SK-N-SH (cell line): ENCODE measurements around the gene SEC14L2. TPM values are rescaled to one million over a fixed set of nuclear protein-coding genes. Genes with fewer than 3 reads are reported as not detected.

ENCODE experiments used
- CTCF ChIA-PET: fragments of 300-600, 350-600 bp; formaldehyde crosslinking; extraction: SDS; loops from one replicate; lab custom pipeline; 2021; lab: Yijun Ruan, JAX
- POLR2A ChIA-PET: fragments of 350-600 bp; sonication (Branson Sonifier 250); formaldehyde crosslinking; extraction: SDS; loops from one replicate; lab custom pipeline; 2020; ENCODE audit warnings: antibody characterized with exemption, inconsistent platforms; lab: Yijun Ruan, JAX
- DNase-seq: peaks from one replicate; pipeline ENCODE4 v3.0.0; 2012
- H2AFZ ChIP-seq: fragments of 200-600 bp; sonication (generic); 2 replicates; pipeline ENCODE4 v1.8.1; 2016; ENCODE audit warnings: antibody characterized with exemption, mild to moderate bottlenecking, low read depth
- H3F3A ChIP-seq: fragments of 200-600 bp; sonication (generic); replicated peaks from 2 replicates; pipeline ENCODE3; 2016; ENCODE audit warnings: antibody characterized with exemption, mild to moderate bottlenecking; ENCODE audit not compliant: insufficient read depth
- H3K27ac ChIP-seq, 2 experiments: fragments of 200-500 bp in 1 of 2; fragments of 200-600 bp in 1 of 2; sonication (Bioruptor generic) in 1 of 2; sonication (generic), shearing (Covaris generic) in 1 of 2; 2 replicates each; pipeline versions ENCODE4 v1.5.1 to v1.6.1; 2014 to 2016; ENCODE audit warnings: low read depth in 2 of 2, inconsistent platforms in 1 of 2, low read length in 1 of 2, mild to moderate bottlenecking in 1 of 2, mixed read lengths in 1 of 2
- H3K27me3 ChIP-seq: fragments of 200-600 bp; sonication (generic), shearing (Covaris generic); 2 replicates; pipeline ENCODE4 v1.6.1; 2016; ENCODE audit warnings: mixed run types; ENCODE audit not compliant: insufficient read depth
- H3K36me3 ChIP-seq, 2 experiments: fragments of 200-500 bp in 1 of 2; fragments of 200-600 bp in 1 of 2; sonication (Bioruptor generic) in 1 of 2; sonication (generic) in 1 of 2; replicated peaks in 1 of 2; 2 replicates each; pipeline versions ENCODE3 to v1.5.1; 2014 to 2016; ENCODE audit warnings: low read length in 1 of 2, mild to moderate bottlenecking in 1 of 2; ENCODE audit not compliant: insufficient read depth in 2 of 2, control insufficient read depth in 1 of 2
- H3K4me1 ChIP-seq, 2 experiments: fragments of 200-500 bp in 1 of 2; fragments of 200-600 bp in 1 of 2; sonication (Bioruptor generic) in 1 of 2; sonication (generic), shearing (Covaris generic) in 1 of 2; 2 replicates each; pipeline versions ENCODE4 v1.5.1 to v1.6.1; 2014 to 2016; ENCODE audit warnings: low read depth in 1 of 2, low read length in 1 of 2, mixed run types in 1 of 2; ENCODE audit not compliant: insufficient read depth in 2 of 2, control insufficient read depth in 1 of 2
- H3K4me2 ChIP-seq: fragments of 200-600 bp; sonication (generic), shearing (Covaris generic); 2 replicates; pipeline ENCODE4 v1.6.1; 2017; ENCODE audit warnings: mixed run types
- H3K4me3 ChIP-seq, 2 experiments: fragments of 200-500 bp in 1 of 2; fragments of 200-600 bp in 1 of 2; sonication (Bioruptor generic) in 1 of 2; sonication (generic), shearing (Covaris generic) in 1 of 2; 2 replicates each; pipeline versions ENCODE4 v1.5.1 to v1.8.1; 2014 to 2016; ENCODE audit warnings: low read depth in 2 of 2, inconsistent platforms in 1 of 2, low read length in 1 of 2, mild to moderate bottlenecking in 1 of 2, mixed read lengths in 1 of 2, moderate library complexity in 1 of 2
- H3K79me2 ChIP-seq: fragments of 200-600 bp; sonication (generic); 2 replicates; pipeline ENCODE4 v1.8.1; 2017; ENCODE audit warnings: mild to moderate bottlenecking; ENCODE audit not compliant: insufficient read depth
- H3K9ac ChIP-seq: fragments of 200-600 bp; sonication (generic); 2 replicates; pipeline ENCODE4 v1.6.1; 2017; ENCODE audit warnings: mixed run types
- H3K9me2 ChIP-seq: fragments of 200-600 bp; sonication (generic); 2 replicates; pipeline ENCODE4 v1.6.1; 2017; ENCODE audit warnings: mixed run types
- H3K9me3 ChIP-seq: fragments of 200-600 bp; sonication (generic); 2 replicates; pipeline ENCODE4 v1.6.1; 2017; ENCODE audit warnings: mixed run types, mild to moderate bottlenecking, moderate library complexity
- H4K20me1 ChIP-seq: fragments of 200-600 bp; sonication (generic); 2 replicates; pipeline ENCODE4 v1.6.1; 2017; ENCODE audit warnings: mild to moderate bottlenecking, mixed run types; ENCODE audit not compliant: insufficient read depth
- CHD2 ChIP-seq: fragments of 150-350 bp; IDR thresholded peaks from 2 replicates; pipeline ENCODE4 v1.6.1; 2018; ENCODE audit warnings: low read length; ENCODE audit not compliant: partially characterized antibody
- FOXJ3 ChIP-seq: sonication (generic); formaldehyde crosslinking; IDR thresholded peaks from 2 replicates; pipeline ENCODE4 v1.5.1; 2020; ENCODE audit warnings: mild to moderate bottlenecking, missing genetic modification reagents
- FOXM1 ChIP-seq: IDR thresholded peaks from 2 replicates; pipeline ENCODE4 v1.4.0; 2012; ENCODE audit warnings: low read depth, mild to moderate bottlenecking
- GABPA ChIP-seq: IDR thresholded peaks from 2 replicates; pipeline ENCODE4 v1.4.0; 2012; ENCODE audit warnings: low read depth, mild to moderate bottlenecking
- GATA2 ChIP-seq: sonication (generic); formaldehyde crosslinking; IDR thresholded peaks from 2 replicates; pipeline ENCODE4 v1.5.0; 2020; ENCODE audit warnings: mild to moderate bottlenecking, missing genetic modification reagents
- MXI1 ChIP-seq: IDR thresholded peaks from 2 replicates; pipeline ENCODE4 v1.6.1; 2012; ENCODE audit warnings: mild to moderate bottlenecking, low read depth, low read length, improper control_type of control experiment
- RAD21 ChIP-seq: IDR thresholded peaks from 2 replicates; pipeline ENCODE4 v1.6.1; 2012; ENCODE audit warnings: mild to moderate bottlenecking, low read length
- RCOR1 ChIP-seq: fragments of 150-350 bp; IDR thresholded peaks from 2 replicates; pipeline ENCODE4 v1.6.1; 2017; ENCODE audit warnings: antibody characterized with exemption, low read length
- RFX5 ChIP-seq: IDR thresholded peaks from 2 replicates; pipeline ENCODE4 v1.6.1; 2012; ENCODE audit warnings: mild to moderate bottlenecking, improper control_type of control experiment, low read length
- TEAD4 ChIP-seq: IDR thresholded peaks from 2 replicates; pipeline ENCODE4 v1.4.0; 2012; ENCODE audit warnings: mild to moderate bottlenecking, borderline replicate concordance; ENCODE audit not compliant: insufficient read depth
- WGBS: methylation state at CpG from one replicate; pipeline ENCODE4 v1.1.6; 2017; ENCODE audit warnings: low lambda C conversion rate; 5-methylcytosine and 5-hydroxymethylcytosine counted together
- polyA plus RNA-seq, 3 experiments: library from polyadenylated mRNA; depleted of rRNA; stranded (reverse); fragments of >200 nt; gene quantifications; 2 replicates each; pipeline ENCODE4 v1.2.3, GENCODE V29; 2012
- TF ChIP-seq, protein P1 (sequence below): fragments of 150-350 bp; IDR thresholded peaks from 2 replicates; pipeline ENCODE4 v1.6.1; 2017; ENCODE audit warnings: antibody characterized with exemption, low read length, low read depth, borderline replicate concordance
- TF ChIP-seq, protein P2 (sequence below): IDR thresholded peaks from 2 replicates; pipeline ENCODE4 v1.4.0; 2012; ENCODE audit warnings: low read depth, borderline replicate concordance
- TF ChIP-seq, protein P3 (sequence below): fragments of 200-600 bp; sonication (generic); IDR thresholded peaks from 2 replicates; pipeline ENCODE4 v1.6.1; 2017; ENCODE audit warnings: antibody characterized with exemption, mild to moderate bottlenecking, moderate library complexity
- TF ChIP-seq, protein P4 (sequence below): IDR thresholded peaks from 2 replicates; pipeline ENCODE4; 2012
- TF ChIP-seq, protein P5 (sequence below): IDR thresholded peaks from 2 replicates; pipeline ENCODE4 v1.6.1; 2012; ENCODE audit warnings: mild to moderate bottlenecking, low read depth, low read length, moderate library complexity

The SEC14L2 gene
- polyA plus RNA-seq, 1 of the 3 experiments (the other 2 are of a cell fraction) = 14.0 TPM

DNA sequence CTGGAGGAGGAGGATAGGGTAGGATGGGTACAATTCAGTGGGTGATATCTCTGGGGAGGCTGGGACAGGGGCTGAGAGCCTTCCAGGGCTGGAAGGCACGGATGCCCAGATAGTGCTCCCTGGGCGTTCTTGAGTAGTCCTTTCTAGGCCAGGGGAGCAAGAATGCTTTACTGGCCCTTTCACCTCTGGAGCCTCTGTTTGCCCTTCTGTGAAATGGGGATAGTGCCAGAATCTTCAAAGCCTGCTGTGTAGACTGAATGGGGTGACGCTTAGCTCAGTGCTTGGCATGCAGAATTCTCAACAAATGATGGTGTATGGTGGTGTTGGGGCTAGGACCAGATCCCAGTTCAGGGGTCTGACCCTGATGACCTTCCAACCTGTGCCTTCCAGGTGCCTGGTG lies 36.4 kb downstream of the SEC14L2 start:
- no peaks in the 10 kb centered on the region for H4K20me1 ChIP-seq
- H3K9me3 ChIP-seq = no peaks in the 10 kb centered on the region
- H3K9ac ChIP-seq = no peak overlapping the region
- no peak overlapping the region for H3K4me3 ChIP-seq
- no peaks in the 10 kb centered on the region for H3K27me3 ChIP-seq
- WGBS = 88% methylated on average over 3 of the region's 3 CpGs
- no peak for DNase-seq
- H3K36me3 ChIP-seq = no peaks in the 10 kb centered on the region
- H3K27ac ChIP-seq = no peak overlapping the region
- POLR2A ChIA-PET = interaction anchor here (1.6 kb wide), 1 partner anchor 9 kb away, joined by 6 read pairs; no protein-coding TSS in a partner anchor
- H3K79me2 ChIP-seq = no peaks in the 10 kb centered on the region
- no peak overlapping the region for H2AFZ ChIP-seq
- no peaks in the 10 kb centered on the region; a peak in 2 of 4 replicates for H3K4me1 ChIP-seq
- H3K4me2 ChIP-seq = no peak overlapping the region
- no peaks in the 10 kb centered on the region for H3K9me2 ChIP-seq
- H3F3A ChIP-seq = no peaks in the 10 kb centered on the region
- TF ChIP-seq, protein P1, sequence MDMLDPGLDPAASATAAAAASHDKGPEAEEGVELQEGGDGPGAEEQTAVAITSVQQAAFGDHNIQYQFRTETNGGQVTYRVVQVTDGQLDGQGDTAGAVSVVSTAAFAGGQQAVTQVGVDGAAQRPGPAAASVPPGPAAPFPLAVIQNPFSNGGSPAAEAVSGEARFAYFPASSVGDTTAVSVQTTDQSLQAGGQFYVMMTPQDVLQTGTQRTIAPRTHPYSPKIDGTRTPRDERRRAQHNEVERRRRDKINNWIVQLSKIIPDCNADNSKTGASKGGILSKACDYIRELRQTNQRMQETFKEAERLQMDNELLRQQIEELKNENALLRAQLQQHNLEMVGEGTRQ = no peak
- no peak for TF ChIP-seq CHD2
- no peak for TF ChIP-seq RFX5
- no peak for TF ChIP-seq RCOR1
- TF ChIP-seq MXI1 = no peak
- TF ChIP-seq TEAD4 = no peak
- TF ChIP-seq FOXM1 = no peak
- TF ChIP-seq, protein P2, sequence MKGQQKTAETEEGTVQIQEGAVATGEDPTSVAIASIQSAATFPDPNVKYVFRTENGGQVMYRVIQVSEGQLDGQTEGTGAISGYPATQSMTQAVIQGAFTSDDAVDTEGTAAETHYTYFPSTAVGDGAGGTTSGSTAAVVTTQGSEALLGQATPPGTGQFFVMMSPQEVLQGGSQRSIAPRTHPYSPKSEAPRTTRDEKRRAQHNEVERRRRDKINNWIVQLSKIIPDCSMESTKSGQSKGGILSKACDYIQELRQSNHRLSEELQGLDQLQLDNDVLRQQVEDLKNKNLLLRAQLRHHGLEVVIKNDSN = no peak
- TF ChIP-seq, protein P3, sequence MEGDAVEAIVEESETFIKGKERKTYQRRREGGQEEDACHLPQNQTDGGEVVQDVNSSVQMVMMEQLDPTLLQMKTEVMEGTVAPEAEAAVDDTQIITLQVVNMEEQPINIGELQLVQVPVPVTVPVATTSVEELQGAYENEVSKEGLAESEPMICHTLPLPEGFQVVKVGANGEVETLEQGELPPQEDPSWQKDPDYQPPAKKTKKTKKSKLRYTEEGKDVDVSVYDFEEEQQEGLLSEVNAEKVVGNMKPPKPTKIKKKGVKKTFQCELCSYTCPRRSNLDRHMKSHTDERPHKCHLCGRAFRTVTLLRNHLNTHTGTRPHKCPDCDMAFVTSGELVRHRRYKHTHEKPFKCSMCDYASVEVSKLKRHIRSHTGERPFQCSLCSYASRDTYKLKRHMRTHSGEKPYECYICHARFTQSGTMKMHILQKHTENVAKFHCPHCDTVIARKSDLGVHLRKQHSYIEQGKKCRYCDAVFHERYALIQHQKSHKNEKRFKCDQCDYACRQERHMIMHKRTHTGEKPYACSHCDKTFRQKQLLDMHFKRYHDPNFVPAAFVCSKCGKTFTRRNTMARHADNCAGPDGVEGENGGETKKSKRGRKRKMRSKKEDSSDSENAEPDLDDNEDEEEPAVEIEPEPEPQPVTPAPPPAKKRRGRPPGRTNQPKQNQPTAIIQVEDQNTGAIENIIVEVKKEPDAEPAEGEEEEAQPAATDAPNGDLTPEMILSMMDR = no peak
- TF ChIP-seq RAD21 = no peak
- no peak for TF ChIP-seq FOXJ3 (CRISPR knock-in tag)
- TF ChIP-seq, protein P4, sequence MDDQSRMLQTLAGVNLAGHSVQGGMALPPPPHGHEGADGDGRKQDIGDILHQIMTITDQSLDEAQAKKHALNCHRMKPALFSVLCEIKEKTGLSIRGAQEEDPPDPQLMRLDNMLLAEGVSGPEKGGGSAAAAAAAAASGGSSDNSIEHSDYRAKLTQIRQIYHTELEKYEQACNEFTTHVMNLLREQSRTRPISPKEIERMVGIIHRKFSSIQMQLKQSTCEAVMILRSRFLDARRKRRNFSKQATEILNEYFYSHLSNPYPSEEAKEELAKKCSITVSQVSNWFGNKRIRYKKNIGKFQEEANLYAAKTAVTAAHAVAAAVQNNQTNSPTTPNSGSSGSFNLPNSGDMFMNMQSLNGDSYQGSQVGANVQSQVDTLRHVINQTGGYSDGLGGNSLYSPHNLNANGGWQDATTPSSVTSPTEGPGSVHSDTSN = no peak
- TF ChIP-seq, all 33 proteins: peak for 0
- CTCF ChIA-PET = interaction anchor here (1.0 to 2.9 kb wide), 5 partner anchors 12 to 145 kb away, joined by 3 to 14 read pairs (median 4); no protein-coding TSS in a partner anchor

DNA sequence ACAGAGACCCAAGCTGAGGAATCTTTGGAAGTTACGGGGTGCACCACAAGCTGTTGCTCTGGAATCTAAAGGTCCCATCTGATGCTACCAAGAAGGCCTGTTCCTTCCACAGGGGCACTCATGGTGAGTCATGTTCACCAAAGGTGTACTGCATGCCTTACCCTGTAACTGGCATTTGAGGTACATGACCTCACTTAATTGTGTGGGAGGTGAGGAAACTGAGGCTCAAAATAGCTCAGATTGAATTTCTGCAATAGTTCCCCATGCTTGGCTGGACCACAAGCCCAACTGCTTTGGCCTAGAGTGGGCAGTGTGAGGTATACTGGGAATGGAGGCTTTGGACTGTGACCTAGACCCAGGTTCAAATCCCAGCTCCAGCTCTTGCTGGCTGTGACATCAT lies 37.0 kb downstream of the SEC14L2 start:
- no peaks in the 10 kb centered on the region for H3K9me2 ChIP-seq
- H3K4me1 ChIP-seq = no peaks in the 10 kb centered on the region; a peak in 2 of 4 replicates
- ChIA-PET CTCF (interaction anchor here (1.0 to 2.9 kb wide), 5 partner anchors 11 to 146 kb away, joined by 3 to 14 read pairs (median 4); no protein-coding TSS in a partner anchor), POLR2A (interaction anchor here (1.6 kb wide), 1 partner anchor 10 kb away, joined by 6 read pairs; no protein-coding TSS in a partner anchor)
- no peaks in the 10 kb centered on the region for H3K79me2 ChIP-seq
- H4K20me1 ChIP-seq = no peaks in the 10 kb centered on the region
- H3K27me3 ChIP-seq = no peaks in the 10 kb centered on the region
- WGBS = 80% methylated on average over 1 of the region's 1 CpG
- no peak overlapping the region for H3K4me2 ChIP-seq
- no peaks in the 10 kb centered on the region for H3K36me3 ChIP-seq
- TF ChIP-seq, protein P5, sequence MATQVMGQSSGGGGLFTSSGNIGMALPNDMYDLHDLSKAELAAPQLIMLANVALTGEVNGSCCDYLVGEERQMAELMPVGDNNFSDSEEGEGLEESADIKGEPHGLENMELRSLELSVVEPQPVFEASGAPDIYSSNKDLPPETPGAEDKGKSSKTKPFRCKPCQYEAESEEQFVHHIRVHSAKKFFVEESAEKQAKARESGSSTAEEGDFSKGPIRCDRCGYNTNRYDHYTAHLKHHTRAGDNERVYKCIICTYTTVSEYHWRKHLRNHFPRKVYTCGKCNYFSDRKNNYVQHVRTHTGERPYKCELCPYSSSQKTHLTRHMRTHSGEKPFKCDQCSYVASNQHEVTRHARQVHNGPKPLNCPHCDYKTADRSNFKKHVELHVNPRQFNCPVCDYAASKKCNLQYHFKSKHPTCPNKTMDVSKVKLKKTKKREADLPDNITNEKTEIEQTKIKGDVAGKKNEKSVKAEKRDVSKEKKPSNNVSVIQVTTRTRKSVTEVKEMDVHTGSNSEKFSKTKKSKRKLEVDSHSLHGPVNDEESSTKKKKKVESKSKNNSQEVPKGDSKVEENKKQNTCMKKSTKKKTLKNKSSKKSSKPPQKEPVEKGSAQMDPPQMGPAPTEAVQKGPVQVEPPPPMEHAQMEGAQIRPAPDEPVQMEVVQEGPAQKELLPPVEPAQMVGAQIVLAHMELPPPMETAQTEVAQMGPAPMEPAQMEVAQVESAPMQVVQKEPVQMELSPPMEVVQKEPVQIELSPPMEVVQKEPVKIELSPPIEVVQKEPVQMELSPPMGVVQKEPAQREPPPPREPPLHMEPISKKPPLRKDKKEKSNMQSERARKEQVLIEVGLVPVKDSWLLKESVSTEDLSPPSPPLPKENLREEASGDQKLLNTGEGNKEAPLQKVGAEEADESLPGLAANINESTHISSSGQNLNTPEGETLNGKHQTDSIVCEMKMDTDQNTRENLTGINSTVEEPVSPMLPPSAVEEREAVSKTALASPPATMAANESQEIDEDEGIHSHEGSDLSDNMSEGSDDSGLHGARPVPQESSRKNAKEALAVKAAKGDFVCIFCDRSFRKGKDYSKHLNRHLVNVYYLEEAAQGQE = no peak
- TF ChIP-seq GABPA (no peak), RFX5 (no peak), MXI1 (no peak), GATA2 (CRISPR knock-in tag) (no peak)
- TF ChIP-seq, protein P1 = no peak
- TF ChIP-seq, protein P4 = no peak
- TF ChIP-seq, all 33 proteins: peak for 0
- H3F3A ChIP-seq = no peaks in the 10 kb centered on the region
- DNase-seq = no peak
- H3K9ac ChIP-seq = no peak overlapping the region
- no peak overlapping the region for H3K4me3 ChIP-seq
- no peak overlapping the region for H2AFZ ChIP-seq
- H3K9me3 ChIP-seq = no peaks in the 10 kb centered on the region
- no peak overlapping the region for H3K27ac ChIP-seq
